Testis (tissue), 3 donors: ENCODE measurements around the gene CMTM2. TPM values are rescaled to one million over a fixed set of nuclear protein-coding genes. Genes with fewer than 3 reads are reported as not detected.

Experiments used
- DNase-seq: peaks from one replicate; pipeline ENCODE4 v3.0.0-alpha.2; 2019
- H3K27ac ChIP-seq, 2 donors: fragments of 200-600 bp; sonication (generic); one replicate each; pipeline ENCODE4 v1.5.1; 2019
- H3K27me3 ChIP-seq: fragments of 200-600 bp; sonication (generic); one replicate; pipeline ENCODE4 v1.5.1; 2019
- H3K36me3 ChIP-seq: fragments of 200-600 bp; sonication (generic); one replicate; pipeline ENCODE4 v1.5.1; 2017; ENCODE audit warnings: low read depth; ENCODE audit errors: missing control alignments
- H3K4me1 ChIP-seq: fragments of 200-600 bp; sonication (generic); one replicate; pipeline ENCODE4 v1.5.1; 2019
- H3K4me3 ChIP-seq, 2 donors: fragments of 200-600 bp; sonication (generic); one replicate each; pipeline ENCODE4 v1.5.1; 2017 to 2019
- H3K9me3 ChIP-seq: fragments of 200-600 bp; sonication (generic); one replicate; pipeline ENCODE4 v1.5.1; 2017
- CTCF ChIP-seq, 3 experiments: fragments of 450-650 bp in 2 of 3; fragments of 200-600 bp in 1 of 3; sonication (generic) in 1 of 3; IDR thresholded peaks; one replicate each; pipeline ENCODE4 v1.5.1; 2016 to 2019; ENCODE audit warnings: antibody characterized with exemption in 3 of 3, mild to moderate bottlenecking in 2 of 3, moderate library complexity in 1 of 3
- POLR2A ChIP-seq: fragments of 450-650 bp; IDR thresholded peaks from one replicate; pipeline ENCODE4 v1.6.1; 2017; ENCODE audit warnings: antibody characterized with exemption, mild to moderate bottlenecking, moderate library complexity
- WGBS, 2 donors: methylation state at CpG; one replicate each; pipeline ENCODE4 v1.1.5; 2018; 5-methylcytosine and 5-hydroxymethylcytosine counted together
- intact Hi-C: fragments of 100-400 bp; cut with DNase I; formaldehyde crosslinking; loops from one replicate; pipeline ENCODE4 v1.15.1; 2023; ENCODE audit warnings: low total_unique reads
- polyA plus RNA-seq: library from polyadenylated mRNA; stranded (reverse); fragments of 350-450 nt; fragmentation: Illumina TruSeq; extraction: RNeasy Lipid Tissue Mini Kit (QIAGEN cat#74804); gene quantifications from one replicate; pipeline ENCODE4 v1.2.3, GENCODE V29; 2014; ENCODE audit warnings: low read depth, low replicate concordance; ENCODE audit not compliant: insufficient read depth
- total RNA-seq, 2 donors: library from RNA; depleted of rRNA; stranded (reverse); fragments of >200 nt; gene quantifications; one replicate each; pipeline ENCODE4 v1.2.3, GENCODE V29; 2016

Gene CMTM2
- total and polyA plus RNA-seq, 3 donors from 2014 or later: 307 to 1,249 (median 454) TPM

- DNase-seq: no peak
- Histone ChIP-seq H3K27me3 (no peaks in the 10 kb centered on the region), H3K9me3 (no peaks in the 10 kb centered on the region), H3K4me3 (no peak overlapping the region), H3K4me1 (no peaks in the 10 kb centered on the region), H3K36me3 (no peaks in the 10 kb centered on the region), H3K27ac (no peak overlapping the region)
- WGBS, 2 donors: 47 to 50% methylated on average over 3 of the region's 3 CpGs
- TF ChIP-seq POLR2A (no peak), CTCF (IDR thresholded peaks at IDR 0.05) (no peak)
- intact Hi-C loops: no loop called here
Measured at GRCh38 chr16:66569827-66570405, 9.3 kb upstream of the CMTM2 start.

GRCh38 chr16:66572356-66572755 lies 6.9 kb upstream of the CMTM2 start:
- no peak overlapping the region for H3K27ac ChIP-seq
- H3K27me3 ChIP-seq: no peaks in the 10 kb centered on the region
- H3K9me3 ChIP-seq: no peaks in the 10 kb centered on the region
- H3K36me3 ChIP-seq: no peaks in the 10 kb centered on the region
- H3K4me1 ChIP-seq: no peaks in the 10 kb centered on the region
- intact Hi-C loops: no loop called here
- no peak for TF ChIP-seq CTCF (IDR thresholded peaks at IDR 0.05)
- TF ChIP-seq POLR2A: no peak
- no peak overlapping the region for H3K4me3 ChIP-seq
- DNase-seq: no peak
- WGBS, 2 donors: 68 to 83% methylated on average over 2 of the region's 2 CpGs

GRCh38 chr16:66574081-66574480 lies 5.2 kb upstream of the CMTM2 start:
- Histone ChIP-seq H3K4me3 (no peak overlapping the region), H3K36me3 (no peaks in the 10 kb centered on the region), H3K27ac (no peak overlapping the region), H3K9me3 (no peaks in the 10 kb centered on the region), H3K4me1 (peaks cover 6% of the 10 kb centered on the region), H3K27me3 (no peaks in the 10 kb centered on the region)
- WGBS, 2 donors: 58 to 65% methylated on average over 1 of the region's 1 CpG
- intact Hi-C loops: no loop called here
- TF ChIP-seq CTCF (IDR thresholded peaks at IDR 0.05): no peak
- no peak for TF ChIP-seq POLR2A
- no peak for DNase-seq

DNA sequence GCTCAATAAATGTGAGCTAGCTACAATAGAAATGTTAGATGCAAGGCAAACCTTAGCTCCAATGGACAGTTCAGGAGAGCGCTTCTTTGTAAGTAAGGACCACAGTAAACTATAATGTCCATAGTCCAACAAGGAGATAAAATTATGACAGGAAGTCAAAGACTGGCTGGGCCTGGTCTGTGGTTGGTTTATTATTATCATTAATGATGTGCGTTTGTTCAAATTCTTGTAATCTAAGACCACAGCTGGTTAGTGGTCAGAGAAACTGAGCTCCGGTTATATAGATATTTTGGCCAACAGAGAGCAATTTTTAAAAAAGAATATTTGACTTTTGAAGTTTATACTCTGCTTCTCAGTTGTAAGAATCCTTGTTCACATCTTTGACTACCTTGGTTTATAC lies 4.7 kb upstream of the CMTM2 start:
- TF ChIP-seq CTCF (IDR thresholded peaks at IDR 0.05) (no peak), POLR2A (no peak)
- Histone ChIP-seq H3K27ac (no peak overlapping the region), H3K9me3 (no peaks in the 10 kb centered on the region), H3K36me3 (no peaks in the 10 kb centered on the region), H3K4me1 (peaks cover 6% of the 10 kb centered on the region), H3K4me3 (no peak overlapping the region), H3K27me3 (no peaks in the 10 kb centered on the region)
- WGBS, 2 donors: 88 to 95% methylated on average over 3 of the region's 3 CpGs
- intact Hi-C loops: no loop called here
- no peak for DNase-seq

DNA sequence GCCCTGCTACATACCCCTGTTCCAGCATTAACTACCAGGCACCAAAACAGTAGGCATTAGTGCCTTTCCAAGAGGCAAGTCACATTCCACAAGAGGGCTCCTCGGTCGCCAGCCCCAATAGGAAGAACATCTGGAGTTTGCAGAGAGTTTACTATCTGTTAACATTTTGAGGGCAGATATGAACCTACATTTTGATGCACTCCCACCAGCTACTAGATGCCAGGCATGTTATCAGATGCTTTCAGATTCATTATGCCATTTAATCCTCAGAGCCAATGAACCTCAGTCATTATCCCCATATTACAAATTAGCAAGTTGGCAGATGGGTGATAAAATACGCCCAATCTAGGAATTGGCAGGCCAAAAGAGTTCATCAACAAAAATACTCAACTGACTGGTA lies 4.2 kb upstream of the CMTM2 start:
- Histone ChIP-seq H3K36me3 (no peaks in the 10 kb centered on the region), H3K9me3 (no peaks in the 10 kb centered on the region), H3K4me1 (peaks cover 6% of the 10 kb centered on the region), H3K27ac (no peak overlapping the region), H3K27me3 (no peaks in the 10 kb centered on the region), H3K4me3 (no peak overlapping the region)
- intact Hi-C loops: no loop called here
- WGBS, 2 donors: 82 to 89% methylated on average over 3 of the region's 3 CpGs
- TF ChIP-seq POLR2A: no peak
- no peak for TF ChIP-seq CTCF (IDR thresholded peaks at IDR 0.05)
- DNase-seq: no peak
